ENCODE measurements around the gene ATPAF1.

The ATPAF1 gene

GRCh38 chr1:46616277-46617107 is 51.7 kb downstream of the ATPAF1 start, which contains the start of gene MOB3C:
MOB3C (minus strand) TSS chr1:46616811; CDS start chr1:46613321, 3,490 bp downstream.
- DNase-seq (ENCODE audit: low read depth in 2 of 2): peak; percentile 22 to 62

DNA sequence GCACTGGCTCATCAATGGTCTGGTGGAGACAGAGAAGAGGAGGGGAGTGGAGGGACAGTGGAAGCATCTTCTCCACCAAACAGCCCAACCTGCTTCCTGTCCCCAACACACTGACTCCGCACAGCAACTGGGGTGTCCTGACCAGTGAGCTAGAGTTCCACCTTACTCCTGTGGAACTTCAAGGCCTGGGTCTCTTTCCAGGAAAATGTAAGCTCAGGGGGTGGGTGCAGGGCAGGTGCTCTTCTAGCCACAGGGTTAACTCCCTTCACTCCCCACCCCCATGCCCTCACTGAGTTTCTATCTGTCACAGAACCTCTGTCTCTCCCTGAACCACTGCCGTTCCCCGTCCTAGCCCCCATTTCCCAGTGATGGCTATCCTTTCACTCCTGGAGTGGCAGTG is 52.4 kb downstream of the ATPAF1 start:
- no peak for DNase-seq (ENCODE audit: low read depth in 2 of 2)

GRCh38 chr1:46615088-46615487 is 53.1 kb downstream of the ATPAF1 start:
- no peak for DNase-seq (ENCODE audit: low read depth in 2 of 2)

DNA sequence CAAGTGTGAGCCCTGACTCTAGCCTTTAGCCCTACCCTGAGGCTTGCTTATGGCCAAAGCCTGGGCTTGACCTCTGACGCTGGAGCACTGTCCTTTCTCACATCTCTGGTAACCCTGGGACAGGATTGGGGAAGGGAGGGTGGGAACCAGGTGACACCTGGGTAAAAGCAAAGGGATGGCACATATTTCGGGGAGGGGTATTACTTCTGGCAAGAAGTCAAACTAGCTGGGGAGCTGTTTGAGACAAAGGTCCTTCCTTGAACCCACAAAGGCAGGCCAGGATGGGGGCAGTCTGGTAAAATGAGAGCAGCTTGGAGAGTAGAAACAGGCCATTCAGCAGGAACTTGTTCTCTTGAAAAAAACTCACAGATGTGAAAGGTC is 53.6 kb downstream of the ATPAF1 start:
- no peak for DNase-seq (ENCODE audit: low read depth in 2 of 2)

- no peak for DNase-seq (ENCODE audit: low read depth in 2 of 2)
These were observed 54.2 kb downstream of the ATPAF1 start for GRCh38 chr1:46613661-46614603.

DNA sequence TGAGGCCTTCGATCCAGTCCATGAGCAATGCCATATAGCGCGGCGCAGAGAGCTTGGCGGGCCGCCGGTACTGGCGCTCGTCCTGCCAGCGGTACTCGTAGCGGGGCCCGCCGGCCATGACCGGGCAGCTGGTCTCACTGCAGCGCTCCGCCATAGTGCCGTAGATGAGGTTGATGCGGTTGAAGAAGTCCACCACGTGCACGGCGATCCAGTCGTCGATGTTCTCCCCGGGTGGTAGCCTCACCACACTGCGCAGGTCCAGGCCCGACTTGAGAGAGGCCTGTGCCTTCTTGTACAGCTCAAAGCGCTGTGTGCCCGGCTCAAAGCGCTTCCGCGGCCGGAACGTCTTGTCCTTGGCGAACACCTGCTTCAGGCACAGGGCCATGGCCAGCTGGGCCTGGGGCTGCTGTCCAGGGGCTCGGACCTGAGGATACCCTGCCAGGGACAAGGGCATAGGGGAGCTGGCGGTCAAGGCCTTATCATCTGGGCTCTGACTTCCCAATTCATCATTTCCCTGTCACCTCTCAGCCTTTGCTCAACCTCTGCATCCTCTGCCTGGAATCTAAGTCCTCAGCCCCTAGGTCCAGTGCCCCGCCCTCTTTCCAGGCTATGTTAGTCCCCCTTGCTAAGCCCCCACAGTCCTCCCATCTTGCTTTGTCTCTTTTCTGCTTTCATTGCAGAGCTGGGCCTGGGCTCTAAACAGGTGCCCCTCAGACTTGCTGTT is 55.1 kb downstream of the ATPAF1 start:
- no peak for DNase-seq (ENCODE audit: low read depth in 2 of 2)

DNA sequence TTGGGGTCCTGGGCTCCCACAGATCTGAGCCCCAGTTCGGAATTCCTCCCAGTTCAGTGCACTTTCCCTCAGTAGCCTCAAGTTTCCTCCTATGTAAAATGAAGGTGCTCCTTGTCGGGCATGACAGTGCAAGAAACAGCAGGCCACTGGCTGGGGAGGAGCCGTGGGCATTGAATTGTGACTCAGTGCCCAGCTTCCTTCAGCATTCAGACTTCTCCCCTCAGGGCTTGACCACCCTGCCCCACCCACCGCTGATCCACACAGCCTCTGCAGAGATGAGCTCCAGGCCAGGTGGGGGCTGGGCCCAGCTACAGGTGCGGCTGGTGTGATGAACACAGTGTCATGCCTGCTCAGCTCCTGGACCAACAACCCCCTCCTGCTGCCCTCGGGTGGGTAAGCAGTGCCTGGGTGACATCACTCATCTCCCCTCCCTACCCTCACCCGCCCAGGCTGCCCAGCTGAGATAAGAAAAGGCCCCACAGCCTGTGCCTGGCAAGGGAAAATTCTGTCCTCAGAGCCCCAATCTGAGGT is 56.4 kb downstream of the ATPAF1 start:
- no peak for DNase-seq (ENCODE audit: low read depth in 2 of 2)

DNA sequence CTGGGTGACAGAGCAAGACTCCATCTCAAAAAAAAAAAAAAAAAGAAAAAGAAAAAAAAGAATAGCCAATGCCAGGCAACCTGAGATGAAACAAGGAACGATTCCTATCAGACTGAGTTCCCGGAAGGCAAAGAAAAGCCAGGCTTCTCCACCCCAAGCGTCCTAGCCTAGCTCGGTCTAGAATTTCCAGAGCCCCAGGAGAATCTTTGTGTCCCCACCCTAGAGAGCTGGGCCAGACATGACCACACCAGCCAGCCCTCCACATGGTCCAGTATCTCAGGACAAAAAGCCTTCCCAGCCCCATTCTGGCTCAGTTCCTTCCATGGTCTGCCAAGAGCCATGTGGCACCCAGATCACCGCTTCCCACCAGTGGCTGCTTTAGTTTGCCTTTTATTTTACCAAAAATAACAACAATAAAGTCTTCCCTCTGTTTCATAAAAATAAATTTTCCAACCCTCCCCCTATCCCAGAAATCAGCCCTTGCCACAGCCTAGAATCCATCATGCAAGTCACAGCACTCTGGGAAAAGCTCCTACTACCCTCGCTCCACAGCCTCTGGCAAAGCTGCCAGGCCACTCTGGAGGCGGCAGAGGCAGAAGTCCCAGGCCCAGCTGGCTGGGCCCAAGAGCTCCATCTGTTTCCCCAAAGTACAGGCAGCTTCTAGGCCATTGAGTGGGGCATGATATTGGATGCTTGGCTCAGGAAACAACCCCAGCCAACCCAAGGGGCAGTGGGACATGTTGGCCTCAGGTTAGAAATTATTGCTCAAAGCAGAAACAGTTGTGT is 60.6 kb downstream of the ATPAF1 start:
- no peak for DNase-seq (ENCODE audit: low read depth in 2 of 2)

DNA sequence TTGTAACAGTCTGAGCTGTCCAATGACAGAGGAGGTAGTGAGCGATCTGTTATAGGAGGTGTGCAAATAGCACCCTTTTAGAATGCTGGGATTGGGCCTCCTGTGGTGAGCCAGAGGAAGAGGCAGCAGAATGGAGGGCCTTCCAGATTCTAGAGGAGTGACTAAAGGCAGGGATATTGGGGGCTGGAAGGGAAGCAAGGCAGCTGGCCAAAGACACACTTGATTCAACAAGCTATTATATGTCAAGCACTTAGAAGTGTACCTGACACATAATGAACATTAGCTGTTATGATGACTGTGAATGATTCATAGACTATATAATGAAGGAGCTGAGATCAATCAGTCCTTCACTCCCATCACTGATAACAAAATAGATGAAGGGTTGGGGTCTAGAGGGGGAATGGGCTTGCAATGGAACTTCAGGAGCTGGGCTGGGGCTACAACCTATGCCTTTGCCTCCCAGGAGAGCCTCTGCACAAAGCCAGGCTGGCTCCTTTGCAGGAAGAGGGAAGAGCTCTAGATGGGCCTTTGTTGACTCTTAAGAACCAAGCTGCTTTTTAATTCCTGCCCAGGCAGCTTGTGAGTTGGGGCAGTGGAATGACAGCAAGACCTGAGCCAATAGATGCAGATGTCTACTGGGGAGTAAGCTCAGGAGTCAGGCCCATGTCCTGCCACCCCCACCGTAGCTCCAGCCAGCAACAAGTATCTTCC is 61.8 kb downstream of the ATPAF1 start:
- no peak for DNase-seq (ENCODE audit: low read depth in 2 of 2)

DNA sequence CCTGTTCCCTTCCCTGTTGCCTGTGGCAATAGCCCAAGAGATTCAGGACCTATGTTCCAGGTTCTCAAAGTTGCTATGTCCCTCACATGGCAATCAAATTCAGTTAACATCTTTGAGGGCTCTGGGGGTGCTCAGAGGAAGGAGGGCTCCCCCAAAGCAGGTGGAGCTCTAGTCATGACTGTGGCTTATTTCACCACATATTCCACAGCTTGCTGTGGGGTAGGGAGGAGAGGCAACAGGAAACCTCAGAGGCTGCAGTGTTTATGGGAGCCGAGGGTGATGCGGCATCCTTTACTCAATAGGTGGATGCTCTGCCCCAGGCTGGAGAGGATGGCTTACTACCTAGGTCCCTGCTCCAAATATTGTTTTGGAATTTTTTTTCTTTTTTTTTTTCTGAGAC is 62.9 kb downstream of the ATPAF1 start:
- DNase-seq (ENCODE audit: low read depth in 2 of 2): no peak

DNA sequence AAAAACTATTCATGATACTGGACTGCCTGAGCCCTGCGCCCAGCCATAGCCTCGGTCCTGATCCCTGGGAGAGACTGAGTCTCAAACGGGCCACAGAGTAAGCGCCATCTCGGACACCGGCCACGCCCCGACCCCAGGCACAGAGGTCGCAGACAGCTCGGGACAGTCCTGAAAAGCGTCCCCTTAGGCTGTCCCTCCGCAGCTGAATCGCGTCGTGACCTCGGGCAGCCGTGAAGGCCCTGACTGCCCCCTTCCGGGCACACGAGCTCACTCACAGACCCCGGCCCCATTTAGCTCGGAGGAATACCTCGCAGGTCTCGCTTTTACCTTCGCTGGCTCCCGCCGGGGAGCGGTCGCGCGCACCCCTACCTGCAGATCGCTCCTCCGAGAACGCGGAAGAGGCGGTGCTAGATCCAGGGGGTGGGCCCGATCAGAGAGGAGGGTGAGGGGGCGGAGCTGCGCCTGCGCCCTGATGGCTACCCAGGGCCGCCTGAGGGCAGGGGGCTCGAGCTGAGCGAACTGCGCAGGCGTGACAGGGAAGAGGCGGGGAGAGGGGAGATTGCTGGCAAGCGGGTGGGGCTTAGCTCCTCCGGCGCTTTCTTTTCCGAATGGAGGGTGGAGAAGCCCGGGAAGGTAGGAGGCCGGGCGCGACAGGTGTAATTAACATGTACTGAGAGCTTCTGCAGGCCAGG is 64.2 kb downstream of the ATPAF1 start, which contains the start of gene MKNK1:
TSS of gene MKNK1 (minus strand) at position 411 of the 692 bp plus-strand sequence. CDS start 20,941 bp downstream, outside the sequence.
- DNase-seq (ENCODE audit: low read depth in 2 of 2): peak; percentile 93 to 98

GRCh38 chr1:46603481-46603857 is 64.7 kb downstream of the ATPAF1 start:
- DNase-seq (ENCODE audit: low read depth in 2 of 2): no peak

GRCh38 chr1:46601257-46602007 is 66.7 kb downstream of the ATPAF1 start:
- DNase-seq (ENCODE audit: low read depth in 2 of 2): no peak

DNA sequence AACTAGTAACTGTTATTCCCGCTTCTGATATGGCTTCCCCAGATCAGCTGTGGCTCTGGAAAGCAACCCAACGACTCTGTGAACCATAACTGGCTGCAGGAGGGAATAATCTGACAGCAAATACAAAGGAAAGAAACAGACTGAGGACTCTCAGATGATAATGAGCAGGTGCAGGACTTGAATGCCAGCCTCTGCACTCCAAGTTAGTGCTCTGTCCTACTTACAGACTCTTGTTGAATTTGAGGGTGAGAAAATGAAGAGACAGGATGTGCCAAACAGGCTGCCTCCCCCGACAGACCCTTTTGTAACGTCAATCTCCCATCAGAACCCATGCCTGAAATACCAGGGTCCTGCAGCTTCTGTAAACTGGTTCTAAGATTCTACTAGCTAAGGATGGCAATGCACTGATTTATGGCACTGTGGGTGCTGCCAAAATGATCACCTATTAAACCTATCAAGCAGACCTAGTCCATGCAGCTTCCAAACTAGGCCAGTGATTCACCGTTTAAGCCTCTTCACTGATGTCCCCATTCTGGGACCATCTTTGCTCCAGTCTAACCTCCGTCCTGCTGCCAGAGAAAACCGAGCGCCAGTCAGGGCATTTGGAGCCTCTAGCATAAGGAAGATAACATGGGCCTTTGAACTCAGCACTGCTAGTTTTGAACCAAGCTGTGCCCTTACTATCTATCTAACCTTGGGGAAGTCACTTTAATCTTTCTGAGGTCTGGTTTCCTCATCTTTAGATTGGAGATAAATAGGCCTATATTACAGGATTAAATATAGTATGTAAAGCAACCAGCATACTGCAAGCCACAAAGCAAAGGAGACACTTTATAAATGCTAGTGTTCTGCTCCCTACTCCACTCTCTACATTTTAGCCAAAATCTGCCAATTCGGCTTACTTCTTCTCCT is 68.8 kb downstream of the ATPAF1 start:
- DNase-seq (ENCODE audit: low read depth in 2 of 2): no peak

DNA sequence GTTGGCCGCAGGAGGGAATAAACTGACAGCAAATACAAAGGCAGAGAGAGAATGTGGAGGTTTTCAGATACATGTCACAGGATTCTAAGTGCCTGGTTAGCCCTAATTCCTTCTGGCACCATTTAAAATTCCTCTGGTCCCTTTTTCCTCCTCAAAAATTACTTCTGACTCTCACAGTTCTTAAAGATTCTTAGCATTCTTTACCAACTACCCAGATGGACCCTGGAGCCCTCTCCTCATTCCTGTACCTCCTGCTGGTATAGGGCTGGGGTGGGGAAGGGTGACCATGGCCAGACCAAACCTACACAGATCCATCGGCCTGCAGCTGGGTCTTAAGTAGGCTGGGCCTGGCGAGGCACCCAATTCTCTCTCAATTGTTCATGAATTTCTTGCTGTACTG is 71.3 kb downstream of the ATPAF1 start:
- DNase-seq (ENCODE audit: low read depth in 2 of 2): no peak

- no peak for DNase-seq (ENCODE audit: low read depth in 2 of 2)
These were observed 72.1 kb downstream of the ATPAF1 start for GRCh38 chr1:46596036-46596435.

GRCh38 chr1:46595127-46595526 is 73.0 kb downstream of the ATPAF1 start:
- no peak for DNase-seq (ENCODE audit: low read depth in 2 of 2)

DNA sequence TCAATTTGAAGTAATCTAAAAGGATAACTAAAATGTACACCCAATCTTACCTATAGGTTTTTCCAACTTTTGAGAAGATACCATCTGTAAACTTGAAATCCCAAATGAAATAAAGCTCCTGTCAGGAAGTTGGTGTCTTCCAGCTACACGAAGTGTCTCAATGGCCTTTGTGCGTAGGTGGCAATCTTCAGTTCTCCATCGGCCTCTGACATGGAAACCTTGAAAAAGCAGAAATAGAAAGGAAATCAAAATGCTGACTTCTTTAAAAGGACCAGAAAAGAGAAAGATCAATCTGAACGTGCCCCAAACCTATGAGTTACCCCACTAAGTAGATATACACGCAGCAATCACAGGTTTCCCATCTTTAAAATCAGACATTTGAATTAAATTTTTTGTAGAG is 74.1 kb downstream of the ATPAF1 start:
- DNase-seq (ENCODE audit: low read depth in 2 of 2): no peak

Measured in stimulated activated CD4-positive, alpha-beta T cell treated with anti-CD3 and anti-CD28 coated beads, Interleukin-12 subunit alpha, Interleukin-12 subunit beta, amount 100 ng/mL, for 24 hours (primary cell).